Nasal cavity respiratory epithelium epithelial cell of viscerocranial mucosa (primary cell): ENCODE results near the gene ARHGAP10. TPM values are rescaled to one million over a fixed set of nuclear protein-coding genes. Genes with fewer than 3 reads are reported as not detected.

Experiments
- total RNA-seq: library from RNA; depleted of rRNA; stranded (reverse); fragments of >200 nt; gene quantifications from 2 replicates; pipeline ENCODE4 v1.2.3, GENCODE V29; 2014

ARHGAP10 gene
- total RNA-seq: 12.3 and 26.7 TPM in 2 replicates

GRCh38 chr4:147731580-147732517 is at the start of gene ARHGAP10:
TSS of gene ARHGAP10 (plus strand) at chr4:147732088. CDS start at chr4:147732302, 214 bp downstream.

GRCh38 chr4:147683717-147684700 is 47.9 kb upstream of the ARHGAP10 start, which contains the start of gene PRMT9:
TSS of gene PRMT9 (minus strand) at chr4:147684163. CDS start at chr4:147683987, 176 bp downstream.

Other genes with a start within 250 kb of the ARHGAP10 start
- 46.8 and 74.6 TPM in 2 replicates for gene TMEM184C, start 114.7 kb upstream of the ARHGAP10 start, total RNA-seq
- 10.3 and 14.4 TPM in 2 replicates for gene PRMT9, start 47.9 kb upstream of the ARHGAP10 start, total RNA-seq